MCF 10A (cell line): Measurements from ENCODE around the gene SLC66A1. TPM values are rescaled to one million over a fixed set of nuclear protein-coding genes. Genes with fewer than 3 reads are reported as not detected.

ENCODE experiments used
- BruUV-seq: library from RNA; stranded (reverse); fragments of 400-500 nt; replicated peaks from 2 replicates; lab custom pipeline; 2021; lab: Mats Ljungman, UMichigan
- CTCF ChIA-PET: fragments of 300-600 bp; sonication (Branson Sonifier 250); formaldehyde crosslinking; extraction: SDS; loops from one replicate; lab custom pipeline; 2021; ENCODE audit warnings: antibody characterized with exemption, inconsistent platforms; lab: Yijun Ruan, JAX
- POLR2A ChIA-PET: fragments of 300-600, 350-650 bp; sonication (Branson Sonifier 250); formaldehyde crosslinking; extraction: SDS; loops from one replicate; lab custom pipeline; 2020; ENCODE audit warnings: antibody characterized with exemption, inconsistent platforms; lab: Yijun Ruan, JAX
- DNase-seq: peaks from one replicate; pipeline ENCODE4 v3.0.0-alpha.2; 2018; ENCODE audit not compliant: unreplicated experiment
- H3K27ac Mint-ChIP-seq: one replicate; pipeline ENCODE4 v1.8.0; 2022; ENCODE audit warnings: mild to moderate bottlenecking, low read depth, mixed read lengths; ENCODE audit not compliant: unreplicated experiment
- H3K27me3 Mint-ChIP-seq: one replicate; pipeline ENCODE4 v1.8.0; 2022; ENCODE audit warnings: mixed read lengths; ENCODE audit not compliant: insufficient read depth, unreplicated experiment
- H3K36me3 Mint-ChIP-seq: one replicate; pipeline ENCODE4 v1.8.0; 2022; ENCODE audit warnings: mild to moderate bottlenecking, moderate library complexity, mixed read lengths; ENCODE audit not compliant: insufficient read depth, unreplicated experiment
- H3K4me1 Mint-ChIP-seq: one replicate; pipeline ENCODE4 v1.8.0; 2022; ENCODE audit warnings: mixed read lengths; ENCODE audit not compliant: insufficient read depth, unreplicated experiment
- H3K4me3 Mint-ChIP-seq: one replicate; pipeline ENCODE4 v1.8.0; 2022; ENCODE audit warnings: mild to moderate bottlenecking, moderate library complexity, mixed read lengths; ENCODE audit not compliant: unreplicated experiment
- H3K9me3 Mint-ChIP-seq: one replicate; pipeline ENCODE4 v1.8.0; 2022; ENCODE audit warnings: mixed read lengths; ENCODE audit not compliant: unreplicated experiment
- CTCF ChIP-seq: fragments of 200-600 bp; IDR thresholded peaks from one replicate; pipeline ENCODE4 v1.8.0; 2022; ENCODE audit warnings: antibody characterized with exemption, mild to moderate bottlenecking; ENCODE audit not compliant: unreplicated experiment
- intact Hi-C: fragments of 100-400 bp; cut with micrococcal nuclease; formaldehyde crosslinking; loops from 2 replicates; pipeline ENCODE4 v1.14.1; 2022
- total RNA-seq: library from RNA; stranded (reverse); gene quantifications from 2 replicates; pipeline ENCODE4 v1.2.3, GENCODE V29; 2022

Gene SLC66A1
- total RNA-seq, 1 experiment from 2014 or later, result 16.2 TPM

GRCh38 chr1:19329188-19329587 is 17.1 kb downstream of the SLC66A1 start:
- no peak for DNase-seq
- TF ChIP-seq CTCF, result no peak
- ChIA-PET POLR2A (interaction anchor here (1.6 kb wide), 1 partner anchor 17 kb away, joined by 9 read pairs; the partner anchor contains the start of genes AKR7A2 and SLC66A1), CTCF (interaction anchor here (3.5 kb wide), 1 partner anchor 12 kb away, joined by 17 read pairs; no protein-coding TSS in a partner anchor)
- intact Hi-C loops, result no loop called here
- no peaks in the 10 kb centered on the region for H3K9me3 Mint-ChIP-seq
- H3K4me1 Mint-ChIP-seq, result no peaks in the 10 kb centered on the region
- BruUV-seq, result no TSS peak
- H3K27me3 Mint-ChIP-seq, result no peaks in the 10 kb centered on the region
- H3K4me3 Mint-ChIP-seq, result no peak overlapping the region
- H3K36me3 Mint-ChIP-seq, result peaks cover 38% of the 10 kb centered on the region
- H3K27ac Mint-ChIP-seq, result no peak overlapping the region

- no TSS peak for BruUV-seq
- Mint-ChIP-seq H3K36me3 (peaks cover 35% of the 10 kb centered on the region), H3K4me3 (no peak overlapping the region), H3K27me3 (no peaks in the 10 kb centered on the region), H3K4me1 (no peaks in the 10 kb centered on the region), H3K27ac (no peak overlapping the region), H3K9me3 (no peaks in the 10 kb centered on the region)
- POLR2A ChIA-PET, result interaction anchor here (1.6 kb wide), 1 partner anchor 17 kb away, joined by 9 read pairs; the partner anchor contains the start of genes AKR7A2 and SLC66A1
- no peak for TF ChIP-seq CTCF
- CTCF ChIA-PET, result interaction anchor here (1.1 to 3.5 kb wide), 2 partner anchors 12 to 61 kb away, joined by 3 to 17 read pairs; no protein-coding TSS in a partner anchor
- intact Hi-C loops, result no loop called here
- DNase-seq, result no peak
These were observed 17.5 kb downstream of the SLC66A1 start for GRCh38 chr1:19329611-19330010.

GRCh38 chr1:19330449-19331135 is 18.5 kb downstream of the SLC66A1 start:
- H3K4me3 Mint-ChIP-seq, result no peak overlapping the region
- H3K9me3 Mint-ChIP-seq, result no peaks in the 10 kb centered on the region
- peaks cover 31% of the 10 kb centered on the region for H3K36me3 Mint-ChIP-seq
- intact Hi-C loops, result no loop called here
- ChIA-PET POLR2A (interaction anchor here (0.7 to 1.6 kb wide), 2 partner anchors 18 to 882 kb away, joined by 3 to 9 read pairs; partner anchors contain the start of genes AKR7A2 and SLC66A1), CTCF (interaction anchor here (0.5 to 3.5 kb wide), 3 partner anchors 11 to 60 kb away, joined by 3 to 17 read pairs (median 4); no protein-coding TSS in a partner anchor)
- no peak for DNase-seq
- no peaks in the 10 kb centered on the region for H3K4me1 Mint-ChIP-seq
- H3K27me3 Mint-ChIP-seq, result no peaks in the 10 kb centered on the region
- H3K27ac Mint-ChIP-seq, result no peak overlapping the region
- TF ChIP-seq CTCF, result no peak
- BruUV-seq, result no TSS peak

- Mint-ChIP-seq H3K4me3 (no peak overlapping the region), H3K27ac (no peak overlapping the region), H3K27me3 (no peaks in the 10 kb centered on the region), H3K36me3 (peaks cover 29% of the 10 kb centered on the region), H3K9me3 (no peaks in the 10 kb centered on the region), H3K4me1 (no peaks in the 10 kb centered on the region)
- no TSS peak for BruUV-seq
- intact Hi-C loops, result no loop called here
- ChIA-PET CTCF (interaction anchor here (3.5 kb wide), 1 partner anchor 10 kb away, joined by 17 read pairs; no protein-coding TSS in a partner anchor), POLR2A (interaction anchor here (0.7 kb wide), 1 partner anchor 881 kb away, joined by 3 read pairs; no protein-coding TSS in a partner anchor)
- DNase-seq, result no peak
- TF ChIP-seq CTCF, result no peak
These were observed 19.2 kb downstream of the SLC66A1 start for GRCh38 chr1:19331262-19331878.
